HepG2 (cell line): Measurements from ENCODE around the gene HEPACAM2. TPM values are rescaled to one million over a fixed set of nuclear protein-coding genes. Genes with fewer than 3 reads are reported as not detected.
A peak's percentile ranks its signal among the peaks of the same experiment; 100 is the strongest.

ENCODE experiments used
- HOXA7 ChIP-seq: sonication (generic); formaldehyde crosslinking; IDR thresholded peaks from 2 replicates; pipeline ENCODE4 v1.8.1; 2022; ENCODE audit warnings: mild to moderate bottlenecking, missing genetic modification reagents, moderate library complexity
- JUND ChIP-seq: sonication (generic); formaldehyde crosslinking; IDR thresholded peaks from 2 replicates; pipeline ENCODE4 v1.8.0; 2022; ENCODE audit warnings: mild to moderate bottlenecking, missing genetic modification reagents
- PHF20 ChIP-seq: sonication (generic); formaldehyde crosslinking; IDR thresholded peaks from 2 replicates; pipeline ENCODE4 v1.5.0; 2020; ENCODE audit warnings: mild to moderate bottlenecking, missing genetic modification reagents
- PRDM4 ChIP-seq: sonication (generic); formaldehyde crosslinking; IDR thresholded peaks from 2 replicates; pipeline ENCODE4 v1.9.0; 2021; ENCODE audit warnings: missing genetic modification reagents, borderline replicate concordance
- SMC3 ChIP-seq: IDR thresholded peaks from 2 replicates; pipeline ENCODE4 v1.6.1; 2011; ENCODE audit warnings: low read length, improper control_type of control experiment
- THAP9 ChIP-seq: sonication (generic); formaldehyde crosslinking; IDR thresholded peaks from 2 replicates; pipeline ENCODE4; 2020; ENCODE audit warnings: missing genetic modification reagents, mild to moderate bottlenecking, borderline replicate concordance
- TP53 ChIP-seq: sonication (generic); formaldehyde crosslinking; conservative IDR thresholded peaks from 2 replicates; pipeline ENCODE4 v1.4.0; 2020; ENCODE audit warnings: missing genetic modification reagents
- ZBTB2 ChIP-seq: sonication (generic); formaldehyde crosslinking; IDR thresholded peaks from 2 replicates; pipeline ENCODE4 v1.8.0; 2022; ENCODE audit warnings: low read depth, missing genetic modification reagents
- ZNF138 ChIP-seq: sonication (generic); formaldehyde crosslinking; IDR thresholded peaks from 2 replicates; pipeline ENCODE4 v1.5.0; 2020; ENCODE audit warnings: mild to moderate bottlenecking, low read depth, missing genetic modification reagents
- ZNF3 ChIP-seq: IDR thresholded peaks from 2 replicates; pipeline ENCODE4 v1.7.0; 2017; ENCODE audit warnings: inconsistent platforms
- ZNF557 ChIP-seq: sonication (generic); formaldehyde crosslinking; IDR thresholded peaks from 2 replicates; pipeline ENCODE4 v1.4.0; 2020; ENCODE audit warnings: missing genetic modification reagents
- ZNF773 ChIP-seq: sonication (generic); formaldehyde crosslinking; IDR thresholded peaks from 2 replicates; pipeline ENCODE4 v1.4.0; 2020; ENCODE audit warnings: missing genetic modification reagents, borderline replicate concordance
- ZNF816 ChIP-seq: sonication (generic); formaldehyde crosslinking; IDR thresholded peaks from 2 replicates; pipeline ENCODE4 v1.8.0; 2022; ENCODE audit warnings: missing genetic modification reagents, mild to moderate bottlenecking, borderline replicate concordance
- polyA plus RNA-seq, 8 experiments: library from polyadenylated mRNA; depleted of rRNA in 3 of 8; stranded (reverse) in 7 of 8; unstranded in 1 of 8; fragments of >200 nt; fragmentation: Illumina TruSeq in 4 of 8; extraction: Trizol in 4 of 8; gene quantifications; 2 replicates each; pipeline versions ENCODE4 v1.2.1 to v1.2.3, GENCODE V29; 2011 to 2016; ENCODE audit warnings: low read depth in 4 of 8, missing spikeins in 1 of 8, mixed read lengths in 1 of 8; ENCODE audit not compliant: insufficient read depth in 1 of 8
- total RNA-seq, 5 experiments: library from RNA; depleted of rRNA; stranded (reverse); fragments of >200 nt; fragmentation: Illumina TruSeq; extraction: Trizol; gene quantifications; 2 replicates each; pipeline ENCODE4 v1.2.3, GENCODE V29; 2016; ENCODE audit warnings: low read depth in 1 of 5
- TF ChIP-seq, protein P1 (sequence below): sonication (generic); formaldehyde crosslinking; IDR thresholded peaks from 2 replicates; pipeline ENCODE4 v1.8.0; 2022; ENCODE audit warnings: mild to moderate bottlenecking, missing genetic modification reagents; ENCODE audit not compliant: insufficient replicate concordance
- TF ChIP-seq, protein P2 (sequence below), 2 experiments: IDR thresholded peaks; 2 replicates each; pipeline ENCODE4 v1.6.1; 2011 to 2012; ENCODE audit warnings: low read length in 2 of 2, borderline replicate concordance in 1 of 2, low read depth in 1 of 2, mild to moderate bottlenecking in 1 of 2, moderate library complexity in 1 of 2

Gene HEPACAM2
- total and polyA plus RNA-seq, 2 of the 13 experiments (the other 11 are each of a cell fraction or from before 2014, with no cell fraction given), result not detected

GRCh38 chr7:93231799-93232672 lies 5.8 kb upstream of the HEPACAM2 start, which contains the start of gene VPS50 (continued):
- TF ChIP-seq, protein P1, sequence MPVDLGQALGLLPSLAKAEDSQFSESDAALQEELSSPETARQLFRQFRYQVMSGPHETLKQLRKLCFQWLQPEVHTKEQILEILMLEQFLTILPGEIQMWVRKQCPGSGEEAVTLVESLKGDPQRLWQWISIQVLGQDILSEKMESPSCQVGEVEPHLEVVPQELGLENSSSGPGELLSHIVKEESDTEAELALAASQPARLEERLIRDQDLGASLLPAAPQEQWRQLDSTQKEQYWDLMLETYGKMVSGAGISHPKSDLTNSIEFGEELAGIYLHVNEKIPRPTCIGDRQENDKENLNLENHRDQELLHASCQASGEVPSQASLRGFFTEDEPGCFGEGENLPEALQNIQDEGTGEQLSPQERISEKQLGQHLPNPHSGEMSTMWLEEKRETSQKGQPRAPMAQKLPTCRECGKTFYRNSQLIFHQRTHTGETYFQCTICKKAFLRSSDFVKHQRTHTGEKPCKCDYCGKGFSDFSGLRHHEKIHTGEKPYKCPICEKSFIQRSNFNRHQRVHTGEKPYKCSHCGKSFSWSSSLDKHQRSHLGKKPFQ (CRISPR knock-in tag), result no peak
- no peak for TF ChIP-seq PRDM4
- no peak for TF ChIP-seq ZNF816
- no peak for TF ChIP-seq ZNF3 (CRISPR knock-in tag)
- TF ChIP-seq TP53 (CRISPR knock-in tag), result no peak
- TF ChIP-seq PHF20 (CRISPR knock-in tag), result peak; percentile 99
- TF ChIP-seq SMC3, result no peak
- no peak for TF ChIP-seq ZBTB2
- peak; percentile 71; the same call in 1 of the 2 replicates for TF ChIP-seq THAP9 (CRISPR knock-in tag)
- TF ChIP-seq ZNF773 (CRISPR knock-in tag), result no peak
- TF ChIP-seq, protein P2, sequence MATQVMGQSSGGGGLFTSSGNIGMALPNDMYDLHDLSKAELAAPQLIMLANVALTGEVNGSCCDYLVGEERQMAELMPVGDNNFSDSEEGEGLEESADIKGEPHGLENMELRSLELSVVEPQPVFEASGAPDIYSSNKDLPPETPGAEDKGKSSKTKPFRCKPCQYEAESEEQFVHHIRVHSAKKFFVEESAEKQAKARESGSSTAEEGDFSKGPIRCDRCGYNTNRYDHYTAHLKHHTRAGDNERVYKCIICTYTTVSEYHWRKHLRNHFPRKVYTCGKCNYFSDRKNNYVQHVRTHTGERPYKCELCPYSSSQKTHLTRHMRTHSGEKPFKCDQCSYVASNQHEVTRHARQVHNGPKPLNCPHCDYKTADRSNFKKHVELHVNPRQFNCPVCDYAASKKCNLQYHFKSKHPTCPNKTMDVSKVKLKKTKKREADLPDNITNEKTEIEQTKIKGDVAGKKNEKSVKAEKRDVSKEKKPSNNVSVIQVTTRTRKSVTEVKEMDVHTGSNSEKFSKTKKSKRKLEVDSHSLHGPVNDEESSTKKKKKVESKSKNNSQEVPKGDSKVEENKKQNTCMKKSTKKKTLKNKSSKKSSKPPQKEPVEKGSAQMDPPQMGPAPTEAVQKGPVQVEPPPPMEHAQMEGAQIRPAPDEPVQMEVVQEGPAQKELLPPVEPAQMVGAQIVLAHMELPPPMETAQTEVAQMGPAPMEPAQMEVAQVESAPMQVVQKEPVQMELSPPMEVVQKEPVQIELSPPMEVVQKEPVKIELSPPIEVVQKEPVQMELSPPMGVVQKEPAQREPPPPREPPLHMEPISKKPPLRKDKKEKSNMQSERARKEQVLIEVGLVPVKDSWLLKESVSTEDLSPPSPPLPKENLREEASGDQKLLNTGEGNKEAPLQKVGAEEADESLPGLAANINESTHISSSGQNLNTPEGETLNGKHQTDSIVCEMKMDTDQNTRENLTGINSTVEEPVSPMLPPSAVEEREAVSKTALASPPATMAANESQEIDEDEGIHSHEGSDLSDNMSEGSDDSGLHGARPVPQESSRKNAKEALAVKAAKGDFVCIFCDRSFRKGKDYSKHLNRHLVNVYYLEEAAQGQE (IDR thresholded peaks at IDR 0.05; ENCODE audit: borderline replicate concordance in 1 of 2, low read depth in 1 of 2, low read length in 2 of 2), result no peak
- no peak for TF ChIP-seq ZNF138
- no peak for TF ChIP-seq ZNF557
- TF ChIP-seq JUND, result no peak
- TF ChIP-seq HOXA7 (CRISPR knock-in tag), result no peak
